KOPT-K1 (cell line): ENCODE data around the gene HOXA7.

Experiments
- H3K27ac ChIP-seq: fragments of 200-600 bp; sonication (generic); 2 replicates; pipeline ENCODE4 v1.5.1; 2016; ENCODE audit warnings: antibody characterized with exemption, mild to moderate bottlenecking, low read depth, low read length; ENCODE audit not compliant: poor library complexity, severe bottlenecking
- H3K36me3 ChIP-seq: fragments of 200-600 bp; sonication (generic); 2 replicates; pipeline ENCODE4 v1.5.1; 2017; ENCODE audit warnings: antibody characterized with exemption, mild to moderate bottlenecking, low read length, moderate library complexity; ENCODE audit not compliant: insufficient read depth
- H3K9me3 ChIP-seq: fragments of 200-600 bp; sonication (generic); 2 replicates; pipeline ENCODE4 v1.5.1; 2017; ENCODE audit warnings: antibody characterized with exemption, low read length, mild to moderate bottlenecking; ENCODE audit not compliant: insufficient read depth, poor library complexity, severe bottlenecking

Gene HOXA7

DNA sequence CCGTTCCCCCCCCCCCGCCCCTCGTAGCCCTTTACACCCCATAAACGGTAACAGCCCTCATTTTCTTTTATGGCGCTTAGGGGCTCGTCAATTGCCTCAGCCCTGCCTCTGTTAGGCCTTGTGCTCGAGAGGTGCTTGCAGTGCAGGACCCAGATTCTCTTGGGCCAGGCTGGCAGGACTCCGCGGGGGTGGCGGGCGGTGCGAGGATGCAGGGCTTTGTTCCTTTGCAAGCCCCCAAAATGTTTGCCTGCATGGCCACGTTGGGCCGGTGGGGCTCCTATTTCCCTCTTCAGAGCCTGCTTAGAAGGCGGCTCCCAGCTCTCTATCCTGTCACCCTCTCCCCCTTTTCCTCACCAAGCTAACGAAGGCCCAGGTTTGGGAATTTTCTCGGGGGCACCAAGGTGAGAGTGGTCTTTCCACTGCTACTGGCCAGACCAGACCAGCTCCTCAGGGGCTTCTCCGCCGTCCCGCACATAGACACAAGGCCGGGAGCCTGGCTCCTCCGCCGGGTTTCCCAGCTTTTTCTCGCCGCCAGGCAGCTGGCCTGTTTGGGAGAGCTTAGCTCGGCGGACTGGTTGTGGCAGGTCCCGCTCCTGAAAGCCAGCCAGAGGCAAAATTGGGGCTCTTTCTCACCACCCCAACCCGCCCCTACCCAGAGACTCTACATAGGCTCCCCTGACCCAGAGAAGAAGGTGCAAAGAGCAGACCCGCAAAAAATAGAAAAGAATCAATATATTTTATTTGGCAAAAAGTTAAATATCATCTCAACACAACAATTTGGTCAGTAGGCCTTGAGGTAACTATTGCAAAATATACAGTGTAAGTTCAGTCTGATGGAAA, 5.5 kb upstream of the HOXA7 start:
- Histone ChIP-seq H3K9me3 (peaks cover 17% of the 10 kb centered on the region), H3K27ac (no peak overlapping the region), H3K36me3 (no peaks in the 10 kb centered on the region)

DNA sequence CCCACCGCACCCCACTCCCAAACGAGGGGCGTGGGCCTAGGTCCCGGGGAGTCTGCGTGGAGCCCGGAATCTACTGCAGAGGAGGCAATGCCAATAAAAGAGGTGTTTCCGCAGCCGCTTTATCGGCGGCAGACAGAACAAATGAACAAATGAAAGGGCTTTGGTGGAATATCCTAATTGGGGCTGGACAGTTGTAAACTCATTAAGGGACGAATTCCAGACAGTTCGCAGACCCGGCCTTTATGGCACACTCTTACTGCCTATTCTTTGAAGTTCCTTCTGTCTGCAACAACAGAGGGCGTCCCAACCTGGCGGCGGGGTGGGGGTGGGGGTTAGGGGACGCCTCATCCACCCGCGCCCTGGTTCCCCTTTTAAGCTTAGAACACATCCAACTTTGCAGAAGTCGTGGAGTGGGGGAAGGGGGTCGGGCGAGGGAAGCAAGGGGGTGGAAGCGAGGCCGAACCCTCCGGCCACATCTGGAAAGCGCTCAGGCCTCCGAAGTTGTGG, 4.8 kb upstream of the HOXA7 start:
- Histone ChIP-seq H3K9me3 (peaks cover 23% of the 10 kb centered on the region), H3K36me3 (no peaks in the 10 kb centered on the region), H3K27ac (no peak overlapping the region)

DNA sequence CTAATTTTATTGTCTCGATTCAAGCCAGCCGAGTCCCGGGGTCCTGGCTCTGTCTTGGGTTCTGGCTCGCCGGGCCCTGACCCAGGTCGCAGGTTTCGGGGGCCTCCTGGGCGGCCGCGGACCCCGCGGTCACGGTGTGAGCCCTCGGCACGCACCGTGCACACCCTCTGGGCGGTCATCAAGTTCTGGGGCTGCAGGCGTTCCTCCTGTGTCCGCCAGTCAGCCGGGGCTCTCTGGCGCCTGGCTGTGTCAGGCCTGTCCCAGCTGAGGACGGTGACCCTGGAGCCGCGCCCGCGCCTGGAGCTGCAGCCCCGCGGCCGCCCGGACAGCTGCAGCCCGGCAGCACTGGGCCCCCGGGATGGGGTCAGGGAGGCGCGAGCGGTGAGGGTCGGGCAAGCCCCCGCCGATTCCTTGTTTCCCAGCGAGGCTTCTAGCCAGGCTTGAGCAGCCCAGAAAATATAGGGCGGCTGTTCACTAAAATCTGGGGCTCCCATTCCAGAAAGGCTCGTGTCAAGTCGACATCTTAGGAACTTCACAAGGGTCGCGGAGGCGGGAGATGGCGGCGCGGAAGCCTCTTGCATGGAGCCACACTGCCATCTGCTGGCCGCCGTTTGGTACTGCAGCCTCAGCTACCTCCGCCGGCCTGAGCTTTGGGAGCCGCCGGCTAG, 4.2 kb upstream of the HOXA7 start:
- peaks cover 27% of the 10 kb centered on the region for H3K9me3 ChIP-seq
- H3K27ac ChIP-seq = peak overlapping the region; percentile 47
- no peaks in the 10 kb centered on the region for H3K36me3 ChIP-seq

DNA sequence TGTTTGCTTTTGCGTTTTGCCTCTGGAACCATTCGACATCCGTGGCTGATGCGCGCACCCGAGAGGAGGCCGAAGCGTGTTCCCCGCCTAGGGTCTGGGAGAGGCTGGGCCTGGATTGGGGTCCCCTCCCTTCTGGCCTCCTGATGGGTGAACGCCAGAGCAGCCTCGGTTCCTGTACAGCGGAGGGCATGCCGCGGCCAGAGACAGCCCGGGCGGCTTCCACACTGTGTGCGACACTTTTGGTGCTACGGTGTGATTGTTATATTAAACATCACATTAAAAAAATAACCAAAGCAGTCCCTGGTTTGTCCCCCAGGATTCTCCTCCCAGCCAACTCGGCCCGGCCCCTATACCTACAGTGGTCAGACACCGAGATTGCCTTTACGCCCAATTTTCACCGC, 3.7 kb upstream of the HOXA7 start:
- no peaks in the 10 kb centered on the region for H3K36me3 ChIP-seq
- H3K27ac ChIP-seq = no peak overlapping the region
- peaks cover 32% of the 10 kb centered on the region for H3K9me3 ChIP-seq

DNA sequence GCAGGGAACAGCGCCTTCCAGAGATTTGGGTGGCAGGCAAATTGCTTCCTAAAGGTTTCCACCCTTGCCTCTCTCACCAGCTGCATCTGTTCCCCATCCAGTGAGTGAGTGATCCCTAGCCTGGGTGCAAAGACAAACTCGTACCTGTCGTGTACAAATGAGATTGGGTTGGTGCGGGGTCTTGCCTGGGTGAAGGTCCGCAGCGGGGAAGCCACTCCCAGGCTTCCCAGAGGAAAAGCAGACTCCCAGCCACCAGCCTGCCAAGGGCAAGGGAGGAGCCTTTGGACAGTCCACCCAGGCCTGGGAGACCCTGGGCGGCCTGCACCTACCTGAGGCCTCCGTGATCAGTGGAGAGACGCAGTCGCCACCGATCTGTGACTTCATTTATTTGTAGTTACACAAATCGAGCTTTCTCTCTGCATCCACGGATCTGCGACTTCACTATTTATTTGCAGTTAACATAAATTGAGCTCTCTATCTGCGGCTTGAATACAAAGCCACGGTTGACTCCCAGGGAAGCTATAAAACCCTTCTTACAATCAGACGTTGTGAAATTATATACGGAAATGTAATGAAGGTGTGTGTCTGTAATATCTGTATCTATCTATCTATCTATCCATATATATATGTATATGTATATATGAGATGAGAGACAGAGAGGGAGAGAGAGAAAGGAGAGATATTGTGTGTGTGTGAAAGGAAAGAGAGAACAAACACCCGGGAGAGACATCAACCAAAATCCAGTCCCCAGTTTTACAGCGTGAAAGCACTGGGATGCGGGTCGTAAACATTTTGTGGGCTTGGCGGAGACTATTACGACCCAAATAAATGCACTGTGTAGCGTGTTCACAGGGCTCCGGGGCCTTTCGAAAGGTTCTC, 3.0 kb upstream of the HOXA7 start:
- no peak overlapping the region for H3K27ac ChIP-seq
- peaks cover 37% of the 10 kb centered on the region for H3K9me3 ChIP-seq
- H3K36me3 ChIP-seq = no peaks in the 10 kb centered on the region

DNA sequence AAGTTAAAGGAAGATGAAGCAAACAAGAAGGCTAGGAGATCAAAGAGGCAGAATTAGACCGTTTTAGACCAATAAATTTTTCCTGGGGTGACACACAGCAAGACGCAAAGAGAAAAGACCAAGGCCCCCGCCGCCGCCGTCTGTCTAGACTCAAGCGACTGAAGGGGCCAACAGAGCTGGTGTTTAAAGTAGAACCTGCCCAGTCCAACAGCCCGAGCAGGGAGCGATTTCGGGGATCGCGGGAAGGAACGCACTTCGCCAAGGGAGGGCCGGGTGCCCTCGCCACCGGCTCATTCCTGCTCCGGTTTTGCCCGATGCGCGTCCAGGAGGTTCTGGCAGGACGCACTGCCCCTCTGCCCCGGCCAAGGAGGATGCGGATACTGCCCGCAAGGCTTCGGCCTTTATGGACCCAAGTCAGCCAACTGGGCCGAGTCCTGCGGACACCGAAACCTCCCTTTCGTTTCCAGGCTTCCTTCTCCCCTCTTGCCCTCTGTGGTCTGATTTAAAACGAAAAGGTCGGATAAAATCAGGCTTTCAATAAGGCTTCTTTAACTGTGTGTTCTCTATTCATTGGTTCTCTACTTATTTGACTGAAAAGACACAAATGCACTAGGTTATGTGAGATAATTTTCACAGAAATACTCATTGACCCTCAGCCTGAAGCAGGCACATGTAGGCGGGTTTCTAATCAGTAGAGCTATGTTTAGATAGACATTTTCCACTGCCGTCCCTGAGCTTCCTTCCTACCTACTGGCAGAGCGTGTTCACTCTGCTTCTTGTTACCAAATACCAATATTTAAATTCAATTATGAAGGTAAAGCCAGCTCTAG, 2.2 kb upstream of the HOXA7 start:
- Histone ChIP-seq H3K9me3 (peaks cover 37% of the 10 kb centered on the region), H3K27ac (no peak overlapping the region), H3K36me3 (no peaks in the 10 kb centered on the region)

DNA sequence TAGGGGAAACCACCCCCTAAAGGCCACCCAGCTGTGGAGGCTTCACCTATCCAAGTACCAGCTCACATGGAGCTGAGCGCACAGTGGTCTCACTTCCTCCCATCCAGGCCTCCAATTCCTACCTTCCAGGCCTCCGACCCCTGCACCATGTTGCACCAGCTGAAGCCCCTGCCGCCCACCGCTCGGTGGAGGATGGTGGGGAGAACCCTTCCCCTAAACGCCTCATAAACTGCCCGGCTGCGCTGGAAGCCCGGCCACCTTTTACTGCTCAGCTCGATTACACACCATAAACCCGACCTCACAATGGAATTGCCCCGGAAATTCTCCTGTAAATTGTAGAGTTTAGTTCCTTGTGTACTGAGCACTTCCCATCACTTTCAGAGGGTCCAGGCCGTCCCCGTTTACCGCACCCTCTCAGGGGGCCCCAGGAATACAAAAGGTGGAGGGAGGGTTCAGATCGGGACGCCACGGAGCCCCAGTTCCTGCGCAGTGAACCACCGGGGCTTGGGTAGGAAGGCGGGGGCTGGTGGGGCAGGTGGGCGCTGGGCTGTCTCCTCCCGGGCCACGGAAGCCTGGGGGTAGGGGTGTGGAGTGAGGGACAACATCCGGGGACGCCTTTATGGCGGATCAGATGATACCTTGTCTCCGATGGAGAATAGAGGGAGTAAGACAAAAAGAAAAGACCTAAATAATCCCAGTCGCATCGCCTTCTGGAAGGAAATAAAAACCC, 1.4 kb upstream of the HOXA7 start:
- Histone ChIP-seq H3K36me3 (no peaks in the 10 kb centered on the region), H3K27ac (no peak overlapping the region), H3K9me3 (peaks cover 37% of the 10 kb centered on the region)

DNA sequence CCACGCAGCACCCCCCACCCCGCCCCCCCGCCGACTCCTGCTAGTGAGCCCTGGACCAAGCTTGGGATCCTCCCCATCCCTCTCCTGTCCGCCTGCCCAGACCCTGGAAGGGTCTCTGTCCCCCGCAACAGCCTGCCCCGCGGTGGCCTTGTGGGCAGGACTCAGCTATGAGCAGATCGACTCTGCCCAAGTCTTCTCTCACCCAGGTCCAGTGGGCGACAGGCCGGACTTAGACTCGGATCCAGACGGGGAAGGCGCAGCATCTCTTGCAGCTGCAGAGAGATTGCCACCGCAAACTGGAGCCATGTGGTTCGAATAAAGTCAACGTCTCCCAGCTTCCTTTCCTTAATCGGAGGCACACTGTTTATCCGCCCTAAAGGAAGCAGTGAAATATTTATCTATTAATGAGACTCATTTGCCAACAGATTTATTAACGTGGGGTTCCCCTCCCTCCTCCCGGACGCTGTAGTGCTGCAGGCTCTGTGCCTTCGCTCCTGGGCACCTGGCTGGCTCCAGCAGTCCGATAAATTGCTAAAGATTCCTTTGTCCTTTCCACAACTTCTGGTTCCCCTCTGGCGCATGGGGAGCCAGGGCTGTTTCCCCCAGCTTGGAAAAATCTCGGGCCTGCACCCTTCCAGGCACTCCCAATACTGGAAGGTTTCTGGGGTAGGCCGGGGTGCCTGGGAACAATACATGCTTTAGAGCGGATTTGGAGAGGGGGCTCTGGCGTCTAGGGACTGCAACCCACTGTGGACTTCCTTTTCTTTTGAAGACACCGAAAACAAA, 634 bp upstream of the HOXA7 start:
- Histone ChIP-seq H3K27ac (no peak overlapping the region), H3K9me3 (peaks cover 37% of the 10 kb centered on the region)

DNA sequence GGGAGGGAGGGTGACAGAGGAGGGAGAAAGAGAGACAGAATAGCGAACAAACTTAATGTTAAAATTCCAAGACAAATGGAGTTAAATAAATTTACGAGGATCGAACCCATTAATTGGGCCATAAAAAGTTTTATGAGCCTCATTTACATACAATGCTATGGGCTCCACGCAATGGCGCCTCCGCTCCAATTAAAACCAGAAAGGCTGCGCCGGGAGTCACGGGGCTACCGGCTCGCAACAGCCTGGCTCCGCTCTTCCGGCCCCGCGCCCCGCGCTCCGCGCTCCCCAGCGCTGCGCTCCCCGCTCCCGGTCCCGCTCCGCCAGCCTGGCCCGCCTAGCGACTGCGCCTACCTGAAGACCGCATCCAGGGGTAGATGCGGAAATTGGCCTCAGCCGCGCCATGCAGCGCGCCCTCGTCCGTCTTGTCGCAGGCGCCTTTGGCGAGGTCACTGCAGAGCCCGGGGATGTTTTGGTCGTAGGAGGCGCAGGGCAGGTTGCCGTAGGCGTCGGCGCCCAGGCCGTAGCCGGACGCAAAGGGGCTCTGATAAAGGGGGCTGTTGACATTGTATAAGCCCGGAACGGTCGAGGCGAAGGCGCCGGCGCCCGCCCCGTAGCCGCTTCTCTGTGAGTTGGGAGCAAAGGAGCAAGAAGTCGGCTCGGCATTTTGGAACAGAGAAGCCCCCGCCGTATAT, 513 bp downstream of the HOXA7 start:
- Histone ChIP-seq H3K36me3 (no peaks in the 10 kb centered on the region), H3K27ac (no peak overlapping the region), H3K9me3 (peaks cover 37% of the 10 kb centered on the region)

More for the DNA sequence above, 634 bp upstream of the HOXA7 start:
- H3K36me3 ChIP-seq = no peaks in the 10 kb centered on the region

DNA sequence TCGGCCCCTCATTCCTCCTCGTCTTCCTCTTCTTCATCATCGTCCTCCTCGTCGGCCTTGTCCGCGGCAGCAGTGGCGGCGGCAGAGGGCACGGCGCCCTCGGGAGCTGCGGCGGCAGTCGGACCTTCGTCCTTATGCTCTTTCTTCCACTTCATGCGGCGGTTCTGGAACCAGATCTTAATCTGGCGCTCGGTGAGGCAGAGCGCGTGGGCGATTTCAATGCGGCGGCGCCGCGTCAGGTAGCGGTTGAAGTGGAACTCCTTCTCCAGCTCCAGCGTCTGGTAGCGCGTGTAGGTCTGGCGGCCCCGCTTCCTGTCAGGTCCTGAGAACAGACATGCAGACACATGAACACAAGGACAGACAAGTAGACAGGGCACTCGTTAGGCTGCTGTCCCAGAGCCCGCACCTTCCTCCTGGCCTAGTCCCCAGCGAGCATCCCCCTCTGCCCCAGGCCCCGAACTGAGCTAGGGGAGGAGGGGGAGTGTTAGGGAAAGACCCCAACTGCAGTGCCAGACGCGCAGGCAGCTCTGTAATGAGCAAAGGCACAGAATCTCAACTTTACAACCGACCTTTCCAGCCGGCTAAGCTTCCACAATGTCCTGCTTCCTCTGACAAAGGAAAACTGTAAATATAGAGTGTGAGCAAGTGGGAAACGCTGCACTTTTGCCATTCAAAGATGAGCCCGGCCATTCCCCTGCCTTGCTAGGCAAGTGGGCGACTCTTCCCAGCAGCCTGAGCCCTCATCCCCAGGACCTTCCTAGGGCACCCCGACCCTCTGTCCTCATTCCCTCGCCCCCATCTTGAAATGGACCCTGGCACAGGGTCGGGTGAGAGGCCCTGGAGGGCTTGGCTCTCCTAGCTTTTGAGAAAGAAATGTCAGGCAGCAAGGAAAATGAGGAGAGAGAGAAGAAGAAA, 1.3 kb downstream of the HOXA7 start:
- no peak overlapping the region for H3K27ac ChIP-seq

DNA sequence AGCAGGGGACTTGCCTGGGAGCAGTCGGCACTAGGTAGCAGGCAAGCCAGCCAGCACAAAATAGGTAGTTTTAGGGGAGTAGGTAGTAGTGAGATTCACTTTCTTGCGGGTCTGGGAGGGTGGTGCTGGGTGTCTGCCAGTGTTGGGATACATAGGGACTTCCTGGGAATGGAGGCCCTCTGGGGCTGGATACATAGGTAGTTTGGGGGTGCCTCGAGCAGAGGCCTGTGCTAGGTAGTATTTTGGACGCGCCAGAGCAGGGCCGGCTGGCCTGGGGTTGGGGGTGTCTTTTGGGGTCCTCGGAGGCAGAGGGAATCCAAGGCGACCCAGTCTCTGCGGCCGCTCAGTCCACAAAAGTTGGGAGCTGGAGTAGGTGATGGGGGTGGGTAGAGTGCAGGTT, 2.1 kb downstream of the HOXA7 start:
- no peak overlapping the region for H3K27ac ChIP-seq
- H3K9me3 ChIP-seq = peaks cover 37% of the 10 kb centered on the region
- H3K36me3 ChIP-seq = no peaks in the 10 kb centered on the region

More for the DNA sequence above, 1.3 kb downstream of the HOXA7 start:
- H3K9me3 ChIP-seq = peaks cover 37% of the 10 kb centered on the region
- H3K36me3 ChIP-seq = no peaks in the 10 kb centered on the region

DNA sequence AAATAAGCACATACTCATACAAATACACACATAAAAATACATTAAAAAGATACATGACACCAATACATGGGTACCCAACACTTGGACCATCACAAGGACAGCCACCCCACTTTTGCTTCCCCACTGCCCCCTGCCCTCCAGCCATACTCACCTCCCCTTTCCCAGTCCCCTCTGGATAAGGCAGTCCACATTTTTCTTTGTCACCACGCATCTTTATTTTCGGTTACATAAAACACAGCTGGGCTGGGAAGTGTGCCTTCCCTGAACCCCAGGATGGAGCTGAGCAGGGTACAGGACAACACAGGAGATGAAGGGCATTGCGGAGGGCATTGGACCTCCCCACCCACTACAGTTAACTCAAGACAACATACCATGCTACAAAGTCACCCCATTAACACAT, 2.9 kb downstream of the HOXA7 start:
- Histone ChIP-seq H3K27ac (no peak overlapping the region), H3K36me3 (no peaks in the 10 kb centered on the region), H3K9me3 (peaks cover 35% of the 10 kb centered on the region)
